Transverse colon (tissue), 3 donors: Measurements from ENCODE around the gene ADCY9.

Experiments
- POLR2A ChIP-seq: fragments of 450-650 bp; IDR thresholded peaks from one replicate; pipeline ENCODE4 v1.6.1; 2016; ENCODE audit warnings: antibody characterized with exemption, mild to moderate bottlenecking, moderate library complexity
- TF ChIP-seq, protein P1 (sequence below), 5 experiments: fragments of 200-600 bp in 3 of 5; fragments of 450-650 bp in 2 of 5; sonication (generic) in 3 of 5; IDR thresholded peaks; 1 replicate in 2 of 5; 2 replicates in 3 of 5; pipeline ENCODE4 v1.5.1; 2016 to 2017; ENCODE audit warnings: antibody characterized with exemption in 5 of 5, inconsistent platforms in 3 of 5, mild to moderate bottlenecking in 2 of 5, moderate library complexity in 1 of 5

GRCh38 chr16:4055748-4056147, 60.5 kb downstream of the ADCY9 start:
- TF ChIP-seq POLR2A, result no peak
- TF ChIP-seq, protein P1, sequence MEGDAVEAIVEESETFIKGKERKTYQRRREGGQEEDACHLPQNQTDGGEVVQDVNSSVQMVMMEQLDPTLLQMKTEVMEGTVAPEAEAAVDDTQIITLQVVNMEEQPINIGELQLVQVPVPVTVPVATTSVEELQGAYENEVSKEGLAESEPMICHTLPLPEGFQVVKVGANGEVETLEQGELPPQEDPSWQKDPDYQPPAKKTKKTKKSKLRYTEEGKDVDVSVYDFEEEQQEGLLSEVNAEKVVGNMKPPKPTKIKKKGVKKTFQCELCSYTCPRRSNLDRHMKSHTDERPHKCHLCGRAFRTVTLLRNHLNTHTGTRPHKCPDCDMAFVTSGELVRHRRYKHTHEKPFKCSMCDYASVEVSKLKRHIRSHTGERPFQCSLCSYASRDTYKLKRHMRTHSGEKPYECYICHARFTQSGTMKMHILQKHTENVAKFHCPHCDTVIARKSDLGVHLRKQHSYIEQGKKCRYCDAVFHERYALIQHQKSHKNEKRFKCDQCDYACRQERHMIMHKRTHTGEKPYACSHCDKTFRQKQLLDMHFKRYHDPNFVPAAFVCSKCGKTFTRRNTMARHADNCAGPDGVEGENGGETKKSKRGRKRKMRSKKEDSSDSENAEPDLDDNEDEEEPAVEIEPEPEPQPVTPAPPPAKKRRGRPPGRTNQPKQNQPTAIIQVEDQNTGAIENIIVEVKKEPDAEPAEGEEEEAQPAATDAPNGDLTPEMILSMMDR (IDR thresholded peaks at IDR 0.05), result no peak
